Measurements from ENCODE around the gene DIP2C.
"Not testable (repeated sequence)": the region's sequence is repeated elsewhere in the genome, so short reads cannot be mapped to it uniquely, and the experiment has no call there.

- not testable (repeated sequence) for TF ChIP-seq CTCF, POLR2A (IDR thresholded peaks at IDR 0.05)
Measured at GRCh38 chr10:632807-633177, 56.7 kb downstream of the DIP2C start.
